ENCODE results near the gene SHBG. TPM values are rescaled to one million over a fixed set of nuclear protein-coding genes. Genes with fewer than 3 reads are reported as not detected.

The SHBG gene
- total RNA-seq, 4 donors from 2014 or later = 0.32 to 0.41 TPM; not detected in 2

DNA sequence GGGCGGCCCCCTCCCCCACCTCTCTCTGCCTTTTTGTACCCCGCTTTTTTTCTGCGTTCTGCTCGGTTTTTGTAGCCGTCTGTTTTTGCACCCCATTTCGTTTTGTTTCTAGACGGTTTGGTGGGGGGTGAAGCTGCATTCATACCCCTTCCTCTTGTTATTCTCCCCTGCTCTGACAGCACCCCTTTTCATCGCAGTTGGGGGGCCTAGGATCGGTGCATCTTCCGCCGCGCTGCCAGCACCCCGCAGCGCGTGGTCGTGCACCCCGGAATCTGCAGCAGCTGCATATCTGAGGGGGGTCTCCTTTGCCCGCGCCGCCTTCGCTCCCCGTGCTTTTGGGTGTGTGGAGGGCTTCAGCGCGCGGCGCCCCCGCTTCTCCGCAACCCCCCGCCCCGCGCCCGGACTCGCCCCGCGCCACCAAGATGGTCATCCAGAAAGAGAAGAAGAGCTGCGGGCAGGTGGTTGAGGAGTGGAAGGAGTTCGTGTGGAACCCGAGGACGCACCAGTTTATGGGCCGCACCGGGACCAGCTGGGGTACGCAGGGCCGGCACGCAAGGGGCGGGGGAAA, 21.2 kb downstream of the SHBG start:
- intact Hi-C loops (cut with DNase I; ENCODE audit: low total_unique reads) (no loop called here), in situ Hi-C loops (cut with MboI; ENCODE audit: low pct_ligation_motif_present in 1 of 4, low pct_unique_long_range_greater_than_20kb in 1 of 4, low sequenced_read_pairs in 3 of 4) (no loop called here)
- peaks cover 4 to 23% (median 19%) of the 10 kb centered on the region in 4 donors for H3K4me1 ChIP-seq
- no peak for DNase-seq
- 0 to 3% methylated on average over 5 to 44 of the region's 45 CpGs for WGBS, 2 donors (ENCODE audit: low coverage in 1 of 2)
- peak overlapping the region; percentile 5 to 64 (median 48) for H3K27ac ChIP-seq
- peak overlapping the region; percentile 18 to 68 (median 38) for H3K4me3 ChIP-seq
- no peak for TF ChIP-seq EP300 (IDR thresholded peaks at IDR 0.05; ENCODE audit: low read depth)
- no peak for TF ChIP-seq POLR2AphosphoS5 (IDR thresholded peaks at IDR 0.05)
- TF ChIP-seq, protein P1, sequence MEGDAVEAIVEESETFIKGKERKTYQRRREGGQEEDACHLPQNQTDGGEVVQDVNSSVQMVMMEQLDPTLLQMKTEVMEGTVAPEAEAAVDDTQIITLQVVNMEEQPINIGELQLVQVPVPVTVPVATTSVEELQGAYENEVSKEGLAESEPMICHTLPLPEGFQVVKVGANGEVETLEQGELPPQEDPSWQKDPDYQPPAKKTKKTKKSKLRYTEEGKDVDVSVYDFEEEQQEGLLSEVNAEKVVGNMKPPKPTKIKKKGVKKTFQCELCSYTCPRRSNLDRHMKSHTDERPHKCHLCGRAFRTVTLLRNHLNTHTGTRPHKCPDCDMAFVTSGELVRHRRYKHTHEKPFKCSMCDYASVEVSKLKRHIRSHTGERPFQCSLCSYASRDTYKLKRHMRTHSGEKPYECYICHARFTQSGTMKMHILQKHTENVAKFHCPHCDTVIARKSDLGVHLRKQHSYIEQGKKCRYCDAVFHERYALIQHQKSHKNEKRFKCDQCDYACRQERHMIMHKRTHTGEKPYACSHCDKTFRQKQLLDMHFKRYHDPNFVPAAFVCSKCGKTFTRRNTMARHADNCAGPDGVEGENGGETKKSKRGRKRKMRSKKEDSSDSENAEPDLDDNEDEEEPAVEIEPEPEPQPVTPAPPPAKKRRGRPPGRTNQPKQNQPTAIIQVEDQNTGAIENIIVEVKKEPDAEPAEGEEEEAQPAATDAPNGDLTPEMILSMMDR (IDR thresholded peaks at IDR 0.05) = no peak
- no peak for TF ChIP-seq POLR2A (IDR thresholded peaks at IDR 0.05)
- H3K9me3 ChIP-seq = no peaks in the 10 kb centered on the region
- H3K36me3 ChIP-seq = no peaks in the 10 kb centered on the region
- peaks cover 51% of the 10 kb centered on the region for H3K27me3 ChIP-seq

DNA sequence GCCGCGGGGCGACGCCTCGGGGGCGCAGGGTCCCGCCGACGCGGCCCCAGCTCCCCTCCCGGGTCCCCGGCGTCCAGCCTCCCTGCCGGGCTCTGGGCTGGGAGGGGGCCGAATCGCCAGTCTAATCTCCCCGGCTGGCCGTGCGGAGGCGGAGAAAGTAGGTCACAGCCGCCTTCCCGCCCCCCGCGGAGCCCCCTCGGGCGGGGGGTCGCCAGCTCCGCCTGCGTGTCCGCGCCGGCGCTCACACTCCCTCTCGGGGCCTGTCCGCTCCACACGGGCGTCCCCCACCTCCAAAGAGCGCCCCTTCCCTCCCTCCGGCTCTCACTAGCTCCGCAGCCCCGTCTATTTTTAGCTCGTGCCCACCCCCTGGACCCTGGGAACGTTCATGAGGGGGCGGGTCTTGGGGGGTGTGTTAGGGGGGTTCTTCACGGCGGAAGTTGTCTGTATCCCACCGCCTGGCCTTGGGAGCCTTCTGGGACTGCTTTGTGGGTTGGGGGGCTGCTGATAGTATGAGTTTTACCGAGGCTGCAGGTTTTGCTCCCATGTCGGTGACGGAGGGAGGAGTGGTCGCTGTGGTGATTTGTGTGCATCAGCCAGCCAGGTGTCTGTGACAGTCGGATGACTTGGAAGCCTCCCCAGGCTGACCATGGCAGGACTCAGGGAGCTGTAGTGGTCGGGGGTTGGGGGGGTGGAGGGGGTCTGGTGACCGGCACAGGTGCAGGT, 21.9 kb downstream of the SHBG start:
- H3K9me3 ChIP-seq = no peaks in the 10 kb centered on the region
- no peak for DNase-seq
- TF ChIP-seq EP300 (IDR thresholded peaks at IDR 0.05; ENCODE audit: low read depth) = no peak
- TF ChIP-seq POLR2A (IDR thresholded peaks at IDR 0.05) = no peak
- no peak for TF ChIP-seq POLR2AphosphoS5 (IDR thresholded peaks at IDR 0.05)
- no peaks in the 10 kb centered on the region for H3K36me3 ChIP-seq
- in situ Hi-C loops (cut with MboI; ENCODE audit: low pct_ligation_motif_present in 1 of 4, low pct_unique_long_range_greater_than_20kb in 1 of 4, low sequenced_read_pairs in 3 of 4) = no loop called here
- peak overlapping the region; percentile 5 to 64 (median 48) for H3K27ac ChIP-seq
- 22% methylated on average over 18 of the region's 54 CpGs; no CpG with 5 or more reads in 1 of the 2 donors for WGBS, 2 donors (ENCODE audit: low coverage in 1 of 2)
- peak overlapping the region; percentile 18 to 68 (median 38) for H3K4me3 ChIP-seq
- peaks cover 51% of the 10 kb centered on the region for H3K27me3 ChIP-seq
- peaks cover 4 to 24% (median 19%) of the 10 kb centered on the region in 4 donors for H3K4me1 ChIP-seq
- intact Hi-C loops (cut with DNase I; ENCODE audit: low total_unique reads) = no loop called here

DNA sequence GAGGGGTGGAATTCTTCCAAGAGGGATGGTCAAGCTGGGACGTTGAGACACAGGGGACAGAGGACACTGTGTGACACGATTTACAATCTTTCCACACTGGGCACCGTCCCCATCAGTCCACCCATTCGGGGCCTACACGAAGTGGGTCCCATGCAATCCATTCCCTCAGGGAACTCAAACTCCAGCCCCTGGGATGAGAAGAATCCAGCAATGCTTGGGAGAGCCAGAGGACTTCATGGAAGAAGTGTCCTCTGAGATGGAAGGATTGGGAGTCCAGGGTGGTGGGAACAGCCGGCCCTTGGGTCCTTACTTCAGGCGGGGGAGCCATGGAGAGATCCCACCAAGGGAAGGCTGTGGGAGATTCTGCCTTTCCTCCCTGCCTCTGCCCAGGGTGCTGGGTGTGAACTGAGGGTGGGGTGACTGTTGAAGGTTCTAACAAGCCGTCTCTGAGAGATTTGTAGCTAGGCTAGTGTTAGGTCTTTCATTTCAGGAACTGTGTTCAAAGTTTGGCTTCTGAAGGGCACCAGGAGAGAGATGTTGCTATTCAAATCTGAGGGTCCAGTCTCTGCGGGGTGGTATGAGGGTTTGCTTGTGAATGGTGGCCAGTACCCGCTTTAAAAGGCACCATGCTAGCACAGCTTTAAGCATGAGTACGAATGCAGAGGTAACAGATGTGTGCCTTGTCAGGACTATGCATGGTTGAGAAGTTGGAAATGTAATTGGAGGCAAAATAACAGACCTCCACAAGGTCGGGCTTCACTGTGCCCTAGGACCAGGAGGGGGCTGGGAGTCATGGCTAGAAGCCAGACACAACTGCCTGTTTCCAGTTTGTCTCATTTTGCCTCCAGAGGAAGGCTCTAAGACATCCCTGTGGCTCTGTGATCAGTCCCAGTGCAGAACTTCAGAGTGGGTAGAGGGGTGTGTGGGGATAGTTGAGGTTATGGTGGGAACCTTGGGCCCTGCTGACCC, 22.7 kb downstream of the SHBG start:
- in situ Hi-C loops (cut with MboI; ENCODE audit: low pct_ligation_motif_present in 1 of 4, low pct_unique_long_range_greater_than_20kb in 1 of 4, low sequenced_read_pairs in 3 of 4) = no loop called here
- Histone ChIP-seq H3K4me1 (peaks cover 4 to 30% (median 19%) of the 10 kb centered on the region in 4 donors), H3K9me3 (no peaks in the 10 kb centered on the region), H3K4me3 (no peak overlapping the region), H3K27ac (peak overlapping the region in 2 of 4 donors; percentile 5 to 64), H3K27me3 (peaks cover 51% of the 10 kb centered on the region), H3K36me3 (no peaks in the 10 kb centered on the region)
- DNase-seq = no peak
- intact Hi-C loops (cut with DNase I; ENCODE audit: low total_unique reads) = no loop called here
- 71% methylated on average over 12 of the region's 12 CpGs; no CpG with 5 or more reads in 1 of the 2 donors for WGBS, 2 donors (ENCODE audit: low coverage in 1 of 2)
- TF ChIP-seq POLR2AphosphoS5 (IDR thresholded peaks at IDR 0.05) (no peak), POLR2A (IDR thresholded peaks at IDR 0.05) (no peak), EP300 (IDR thresholded peaks at IDR 0.05; ENCODE audit: low read depth) (no peak)
- TF ChIP-seq, protein P1 (IDR thresholded peaks at IDR 0.05) = no peak

DNA sequence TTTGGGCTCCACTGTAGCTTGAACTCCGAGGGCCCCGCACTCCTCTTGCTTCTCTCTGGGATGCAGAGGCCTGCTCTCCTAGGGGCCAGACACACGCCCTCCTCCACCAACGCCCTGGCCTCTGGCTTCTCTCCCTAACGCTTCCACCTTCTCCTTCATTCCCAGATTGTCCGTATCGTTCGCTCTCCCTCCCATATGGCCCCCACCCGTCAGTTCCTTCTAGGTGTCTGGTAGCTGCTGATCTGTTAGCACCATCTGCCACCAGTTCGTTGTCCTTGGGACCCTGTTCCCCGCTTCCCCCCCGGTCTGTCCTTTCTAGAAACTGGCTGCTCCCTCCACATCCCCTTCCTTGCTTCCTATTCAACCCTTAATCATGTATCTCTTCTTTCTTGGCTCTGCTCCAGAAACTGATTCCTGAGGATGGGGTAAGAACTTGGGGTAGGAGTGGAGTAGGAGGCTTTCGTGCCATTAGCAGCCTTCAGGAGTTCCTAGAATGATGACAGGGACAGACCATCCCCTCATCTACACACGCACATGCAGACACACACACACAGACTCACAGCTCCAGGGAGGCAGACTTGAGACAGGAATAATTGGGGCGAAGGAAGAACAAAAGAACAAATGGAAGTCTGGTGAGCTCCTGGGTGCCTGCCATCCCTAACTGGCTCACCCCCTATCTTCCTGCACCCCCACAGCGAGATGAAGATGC, 25.1 kb downstream of the SHBG start:
- WGBS, 2 donors (ENCODE audit: low coverage in 1 of 2) = 78 to 86% methylated on average over 7 to 16 of the region's 16 CpGs
- Histone ChIP-seq H3K4me3 (no peak overlapping the region), H3K36me3 (no peaks in the 10 kb centered on the region), H3K4me1 (peaks cover 4 to 29% (median 18%) of the 10 kb centered on the region in 4 donors), H3K27me3 (peaks cover 35% of the 10 kb centered on the region), H3K9me3 (no peaks in the 10 kb centered on the region), H3K27ac (no peak overlapping the region)
- DNase-seq = no peak
- TF ChIP-seq, protein P1 (IDR thresholded peaks at IDR 0.05) = no peak
- TF ChIP-seq POLR2AphosphoS5 (IDR thresholded peaks at IDR 0.05) (no peak), POLR2A (IDR thresholded peaks at IDR 0.05) (no peak), EP300 (IDR thresholded peaks at IDR 0.05; ENCODE audit: low read depth) (no peak)
- intact Hi-C loops (cut with DNase I; ENCODE audit: low total_unique reads) (no loop called here), in situ Hi-C loops (cut with MboI; ENCODE audit: low pct_ligation_motif_present in 1 of 4, low pct_unique_long_range_greater_than_20kb in 1 of 4, low sequenced_read_pairs in 3 of 4) (no loop called here)

All from transverse colon (tissue), 4 donors.